Measurements from ENCODE around the gene CD52.

DNA sequence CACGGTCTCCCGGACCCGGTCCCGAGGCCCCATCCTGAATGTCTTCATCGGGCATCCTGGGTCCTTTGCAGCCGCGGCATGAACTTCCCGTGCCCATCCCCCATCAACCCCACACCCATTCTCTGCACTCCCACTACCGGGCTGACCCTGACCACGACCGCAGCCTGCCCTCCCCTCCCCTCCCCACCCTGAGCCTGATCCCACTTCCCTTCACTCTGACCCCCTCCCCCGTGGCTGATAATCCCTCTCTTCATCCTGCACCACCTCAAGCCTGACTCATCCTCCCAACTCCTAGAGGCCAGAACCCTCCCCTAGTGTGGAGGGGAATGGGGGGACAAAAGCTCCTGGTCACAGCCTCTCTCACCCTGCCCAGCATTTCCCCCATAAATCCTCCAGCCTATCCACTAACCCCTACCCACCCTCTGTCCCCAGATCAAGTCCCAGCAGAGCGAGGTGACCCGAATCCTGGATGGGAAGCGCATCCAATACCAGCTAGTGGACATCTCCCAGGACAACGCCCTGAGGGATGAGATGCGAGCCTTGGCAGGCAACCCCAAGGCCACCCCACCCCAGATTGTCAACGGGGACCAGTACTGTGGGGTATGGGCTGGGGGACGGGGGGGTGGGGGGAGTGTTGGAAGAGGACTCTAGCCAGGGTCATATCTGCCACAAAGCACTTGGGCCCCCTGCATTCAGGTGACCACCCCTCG lies 37.3 kb upstream of the CD52 start:
- TF ChIP-seq, protein P1, sequence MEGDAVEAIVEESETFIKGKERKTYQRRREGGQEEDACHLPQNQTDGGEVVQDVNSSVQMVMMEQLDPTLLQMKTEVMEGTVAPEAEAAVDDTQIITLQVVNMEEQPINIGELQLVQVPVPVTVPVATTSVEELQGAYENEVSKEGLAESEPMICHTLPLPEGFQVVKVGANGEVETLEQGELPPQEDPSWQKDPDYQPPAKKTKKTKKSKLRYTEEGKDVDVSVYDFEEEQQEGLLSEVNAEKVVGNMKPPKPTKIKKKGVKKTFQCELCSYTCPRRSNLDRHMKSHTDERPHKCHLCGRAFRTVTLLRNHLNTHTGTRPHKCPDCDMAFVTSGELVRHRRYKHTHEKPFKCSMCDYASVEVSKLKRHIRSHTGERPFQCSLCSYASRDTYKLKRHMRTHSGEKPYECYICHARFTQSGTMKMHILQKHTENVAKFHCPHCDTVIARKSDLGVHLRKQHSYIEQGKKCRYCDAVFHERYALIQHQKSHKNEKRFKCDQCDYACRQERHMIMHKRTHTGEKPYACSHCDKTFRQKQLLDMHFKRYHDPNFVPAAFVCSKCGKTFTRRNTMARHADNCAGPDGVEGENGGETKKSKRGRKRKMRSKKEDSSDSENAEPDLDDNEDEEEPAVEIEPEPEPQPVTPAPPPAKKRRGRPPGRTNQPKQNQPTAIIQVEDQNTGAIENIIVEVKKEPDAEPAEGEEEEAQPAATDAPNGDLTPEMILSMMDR (IDR thresholded peaks at IDR 0.05), result no peak
- TF ChIP-seq POLR2A (IDR thresholded peaks at IDR 0.05), result no peak
